ENCODE results near the gene PTPRH.
"Not testable (repeated sequence)": the region's sequence is repeated elsewhere in the genome, so short reads cannot be mapped to it uniquely, and the experiment has no call there.

Gene PTPRH

DNA sequence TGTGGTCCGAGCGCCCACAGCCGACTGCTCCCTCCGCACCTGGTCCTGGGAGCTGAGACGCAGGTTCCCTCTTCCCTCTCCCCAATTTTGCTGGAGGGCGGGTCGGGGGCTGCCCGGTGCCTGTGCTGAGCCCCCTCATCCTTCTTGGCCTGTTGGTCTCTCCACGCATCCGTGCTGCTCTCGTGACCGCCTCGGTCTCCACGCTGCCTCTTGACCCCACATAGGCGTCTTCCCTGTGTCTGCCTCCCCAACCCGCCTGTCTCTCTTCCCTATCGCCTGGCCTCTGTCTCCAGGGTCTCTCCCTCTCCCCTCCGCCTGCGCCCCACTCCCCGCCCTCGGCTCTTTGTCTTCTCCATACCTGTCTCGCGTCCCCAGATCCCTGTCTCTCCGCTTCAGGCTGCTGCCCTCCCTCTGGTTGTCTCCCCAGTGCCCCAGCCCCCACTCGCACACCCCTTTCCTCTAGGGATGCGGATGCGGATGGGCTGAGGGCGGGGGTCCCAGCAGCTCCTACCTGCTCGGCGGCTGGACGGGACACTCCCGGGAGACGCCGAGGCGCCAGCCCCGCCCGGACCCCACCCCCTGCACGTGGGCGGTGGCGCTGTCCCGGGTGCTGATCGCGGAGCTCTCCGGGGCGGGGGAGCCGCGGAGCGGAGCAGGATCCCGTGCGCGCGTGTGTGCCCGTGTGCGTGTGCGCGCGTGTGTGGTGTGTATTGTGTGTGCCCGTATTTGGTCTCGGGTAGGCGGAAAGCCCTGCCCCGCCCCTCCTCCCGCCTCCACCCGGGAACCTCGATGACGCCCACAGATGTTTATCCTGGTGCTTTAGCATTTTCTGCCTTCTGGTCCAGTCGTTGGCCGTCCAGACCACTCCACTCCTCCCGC, 29.5 kb downstream of the PTPRH start, which contains the start of gene SYT5:
TSS of gene SYT5 (minus strand) at position 684 of the 879 bp plus-strand sequence. CDS start 1,248 bp downstream, outside the sequence.
- peak; percentile 61 for DNase-seq

DNA sequence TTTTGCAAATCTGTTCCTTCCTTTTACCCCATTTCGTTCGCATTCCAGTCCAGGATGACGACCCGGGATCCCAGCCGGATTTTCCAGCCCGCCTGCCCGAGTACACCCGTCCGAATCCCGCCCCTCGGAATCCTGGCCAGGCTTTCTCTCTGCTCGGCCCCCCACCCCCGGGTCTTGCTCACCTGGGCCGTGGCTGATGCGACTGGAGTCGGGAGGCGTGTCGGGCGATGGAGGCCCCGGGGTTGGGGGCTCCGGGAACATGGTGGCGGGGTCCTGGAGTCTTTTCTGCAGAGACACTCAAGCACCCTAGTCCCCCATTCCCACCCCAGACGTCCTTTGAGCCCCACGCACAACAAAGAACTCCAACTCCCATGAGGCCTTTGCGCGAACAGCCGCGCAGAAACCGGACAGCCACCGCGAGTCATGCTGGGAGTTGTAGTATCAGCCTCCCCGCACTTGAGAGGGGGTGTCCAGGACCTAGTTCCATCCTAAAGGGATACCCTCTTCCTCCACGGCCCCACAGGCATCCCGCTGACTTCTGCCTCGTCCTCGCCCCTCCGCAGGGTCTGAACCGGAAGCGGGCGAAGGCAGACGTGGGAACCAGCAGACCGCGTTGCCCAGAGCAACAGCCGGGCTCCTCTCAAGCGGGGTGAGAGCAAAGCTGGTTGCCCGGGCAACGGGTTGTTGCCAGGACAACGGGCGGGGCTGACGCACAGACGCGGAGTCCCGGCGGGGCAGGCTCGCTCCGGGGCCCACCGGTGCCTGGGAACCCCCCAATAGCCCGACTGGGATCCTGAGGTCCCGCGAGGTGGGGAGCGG, 30.3 kb downstream of the PTPRH start:
- DNase-seq: peak; percentile 88

DNA sequence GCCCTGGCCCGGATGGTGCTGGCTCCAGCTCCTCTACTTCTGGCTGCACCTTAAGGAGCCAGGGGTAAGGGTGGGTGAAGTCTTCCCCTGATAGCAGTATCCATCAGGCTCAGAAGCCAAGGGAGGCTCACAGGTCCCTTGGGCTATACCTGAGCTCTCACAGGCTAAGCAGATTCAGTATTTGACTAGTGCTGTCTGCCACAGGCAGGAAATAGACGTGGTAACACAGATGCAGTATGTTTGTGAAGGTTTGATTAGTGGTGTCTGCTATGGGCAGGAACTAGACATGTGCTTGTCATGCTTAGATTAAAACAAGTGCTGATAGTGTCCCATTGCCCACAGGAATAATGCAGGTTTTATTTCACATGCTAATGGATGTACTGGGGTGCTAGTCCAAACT, 33.2 kb downstream of the PTPRH start:
- DNase-seq: peak; percentile 44

DNA sequence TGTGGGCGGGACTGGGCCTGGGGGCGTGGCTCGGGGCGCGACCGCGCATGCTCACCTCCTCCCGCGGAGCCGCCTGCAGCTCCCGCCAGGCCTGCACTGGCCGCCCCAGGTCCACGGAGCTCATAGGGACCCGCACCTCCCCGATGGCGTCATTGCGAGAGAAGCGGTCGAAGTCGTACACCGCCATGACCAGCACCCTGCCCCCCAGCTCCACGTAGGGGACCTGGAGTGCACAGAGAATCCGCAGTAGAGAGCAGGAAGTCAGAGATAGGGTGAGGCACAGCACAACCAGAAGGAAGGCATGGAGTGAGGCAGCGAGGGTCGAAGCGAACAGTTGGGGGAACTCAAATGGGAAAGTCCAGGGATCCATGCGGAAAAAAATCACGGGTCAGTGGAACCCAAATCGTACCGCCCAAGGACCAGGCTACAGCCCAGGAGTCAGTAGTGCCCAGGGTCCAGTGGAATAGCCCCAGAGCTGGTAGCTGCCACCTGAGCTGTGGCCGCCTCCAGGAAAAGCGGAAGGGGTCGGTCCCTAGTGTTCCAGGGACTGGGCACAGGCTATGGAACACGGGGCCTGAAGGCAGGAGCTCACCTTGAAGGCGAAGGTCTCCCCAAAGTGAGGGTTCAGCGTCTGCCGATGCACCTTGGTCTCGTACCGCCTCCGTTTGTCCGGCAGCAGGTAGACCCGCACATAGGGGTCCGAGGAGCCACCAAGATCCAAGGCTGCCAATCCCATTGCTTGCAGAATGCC, 34.0 kb downstream of the PTPRH start:
- DNase-seq: no peak

DNA sequence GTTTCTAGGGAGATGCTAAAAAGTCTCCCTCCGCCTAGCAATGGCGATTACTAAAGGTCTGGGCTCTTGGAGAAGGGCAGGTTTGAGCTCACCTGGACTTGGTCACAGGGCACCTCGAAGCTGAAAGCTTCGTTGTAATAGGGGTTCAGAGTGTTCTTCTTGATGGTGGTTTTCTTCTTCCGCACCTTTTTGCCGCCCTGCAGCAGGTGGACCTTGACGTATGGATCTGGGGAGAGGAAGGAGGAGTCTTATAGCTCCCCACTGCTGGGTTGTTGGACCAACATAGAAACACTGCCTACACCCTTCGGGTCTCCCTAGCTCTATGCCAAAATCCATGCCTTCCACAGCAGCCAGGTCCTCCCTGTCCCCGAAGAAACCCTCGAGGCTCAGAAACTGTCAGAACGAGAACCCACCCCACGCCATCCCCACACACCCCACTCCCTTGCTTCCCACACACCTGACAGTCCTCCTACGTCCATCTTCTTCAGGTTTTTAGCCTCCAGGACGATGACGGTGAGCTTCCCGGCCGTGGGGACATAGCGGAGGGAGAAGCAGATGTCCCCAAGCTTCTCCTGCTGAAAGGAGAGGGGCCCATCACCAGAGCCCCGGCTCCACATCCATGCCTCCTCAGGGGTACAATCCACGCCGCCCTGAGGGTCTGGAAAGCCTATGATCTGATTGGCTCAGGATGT, 34.7 kb downstream of the PTPRH start:
- DNase-seq: no peak

DNA sequence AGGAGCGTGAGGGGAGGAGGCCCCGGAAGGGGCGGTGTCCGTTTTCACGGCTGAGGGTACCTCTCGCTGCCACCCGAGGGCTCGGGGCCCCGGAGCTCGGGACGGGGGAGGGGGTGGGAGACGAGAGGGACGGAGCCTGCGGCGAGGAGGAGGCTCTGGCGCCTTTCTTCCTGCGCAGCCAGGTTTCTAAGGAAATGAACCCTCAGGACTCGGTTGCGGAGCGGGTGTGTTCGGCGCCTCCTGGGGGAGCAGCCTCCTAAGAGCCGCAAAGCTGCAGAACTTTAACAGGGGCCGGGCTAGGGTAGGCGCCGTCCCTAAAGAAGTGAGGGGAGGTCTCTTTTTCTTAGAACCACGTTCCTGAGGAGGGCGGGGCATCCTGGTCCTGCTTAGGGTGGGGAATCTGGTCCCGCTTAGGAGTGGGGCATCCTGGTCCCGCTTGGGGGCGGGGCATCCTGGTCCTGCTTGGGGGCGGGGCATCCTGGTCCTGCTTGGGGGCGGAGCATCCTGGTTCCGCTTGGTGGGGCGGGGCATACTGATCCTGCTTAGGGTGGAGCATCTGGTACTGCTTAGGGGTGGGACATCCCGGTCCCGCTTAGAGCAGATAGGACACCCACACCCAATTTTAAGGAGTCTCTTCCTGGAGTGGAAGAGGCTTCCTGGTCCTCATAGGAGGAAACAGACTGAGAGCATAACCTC, 35.4 kb downstream of the PTPRH start:
- peak; percentile 70 for DNase-seq

DNA sequence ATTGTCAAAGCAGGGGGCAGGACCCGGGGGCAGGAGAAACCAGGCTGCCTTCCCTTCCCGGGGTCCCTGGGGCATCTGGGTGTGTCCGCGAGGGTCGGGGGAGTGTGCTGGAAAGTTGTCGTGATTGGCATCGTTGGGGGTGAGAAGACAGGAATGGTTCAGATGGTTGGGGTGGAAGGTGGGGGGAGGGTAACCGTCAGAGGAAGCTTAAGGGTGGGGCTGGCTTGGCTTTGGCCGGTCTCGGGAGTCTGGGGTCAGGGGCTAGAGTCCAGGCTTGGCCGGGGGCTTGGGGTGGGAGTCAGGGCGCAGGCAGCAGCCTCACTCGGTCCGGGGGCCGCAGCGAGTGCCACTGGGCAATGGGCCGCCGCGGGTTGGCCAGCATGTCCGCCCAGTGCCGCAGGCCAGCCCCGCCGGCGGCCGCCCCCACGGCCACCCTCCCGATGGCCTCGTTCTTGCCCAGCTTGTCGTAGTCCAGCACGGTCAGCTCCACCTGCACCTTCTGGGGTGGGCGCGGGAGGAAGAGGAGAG, 36.1 kb downstream of the PTPRH start:
- DNase-seq: no peak

DNA sequence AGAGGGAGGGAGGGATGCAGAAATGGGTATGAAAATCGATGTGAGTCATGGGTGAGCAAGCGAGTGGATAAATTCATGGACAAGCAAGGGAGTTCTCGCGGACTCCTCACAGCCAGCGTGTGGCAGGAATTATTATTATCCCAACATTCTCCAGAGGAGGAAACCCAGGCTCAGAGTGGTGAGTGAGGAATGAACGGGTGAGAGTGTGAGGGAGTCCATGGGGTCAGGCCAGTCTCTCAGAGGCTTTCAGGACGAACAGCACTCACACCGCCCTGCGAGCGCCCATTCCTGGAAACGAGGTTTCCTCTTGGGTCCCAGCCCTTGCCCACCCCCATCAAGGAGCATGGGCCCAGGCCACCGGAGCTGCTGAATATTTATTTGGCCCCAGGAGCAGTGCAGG, 36.6 kb downstream of the PTPRH start:
- DNase-seq: no peak

DNA sequence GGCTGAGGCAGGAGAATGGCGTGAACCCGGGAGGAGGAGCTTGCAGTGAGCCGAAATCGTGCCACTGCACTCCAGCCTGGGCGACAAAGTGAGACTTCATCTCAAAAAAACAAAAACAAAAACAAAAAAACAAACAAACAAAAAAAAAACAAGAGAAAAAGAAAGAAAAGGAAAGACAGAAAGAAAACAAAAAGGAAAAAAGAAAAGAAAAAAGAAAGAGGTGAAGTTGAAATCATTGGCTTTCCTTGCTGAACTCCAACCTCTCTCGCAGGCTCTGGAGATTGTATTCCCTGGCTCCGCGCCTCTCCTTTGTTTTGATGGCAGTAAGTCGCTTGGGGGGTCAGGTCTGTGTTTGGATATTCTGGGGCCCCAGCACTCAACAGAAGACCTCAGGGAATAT, 37.0 kb downstream of the PTPRH start:
- not testable (repeated sequence) for DNase-seq

DNA sequence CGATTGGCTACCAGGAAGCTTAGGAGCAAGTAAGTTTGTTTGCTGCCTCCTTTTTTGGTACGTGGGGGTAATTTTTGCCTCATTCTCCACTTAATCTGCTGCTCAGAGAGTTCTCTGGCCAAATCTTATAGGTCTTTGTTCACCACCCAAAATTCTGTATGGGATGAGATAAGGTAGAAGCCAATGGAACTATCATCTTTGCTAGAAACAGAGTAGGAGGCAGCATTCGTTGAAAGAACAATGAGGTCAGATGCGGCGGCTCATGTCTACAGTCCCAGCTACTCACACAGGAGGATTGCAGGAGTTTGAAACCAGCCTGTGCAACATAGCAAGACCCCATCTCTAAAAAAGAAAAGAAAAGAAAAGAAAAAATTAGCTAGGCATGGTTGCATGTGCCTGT, 37.9 kb downstream of the PTPRH start:
- DNase-seq: no peak

DNA sequence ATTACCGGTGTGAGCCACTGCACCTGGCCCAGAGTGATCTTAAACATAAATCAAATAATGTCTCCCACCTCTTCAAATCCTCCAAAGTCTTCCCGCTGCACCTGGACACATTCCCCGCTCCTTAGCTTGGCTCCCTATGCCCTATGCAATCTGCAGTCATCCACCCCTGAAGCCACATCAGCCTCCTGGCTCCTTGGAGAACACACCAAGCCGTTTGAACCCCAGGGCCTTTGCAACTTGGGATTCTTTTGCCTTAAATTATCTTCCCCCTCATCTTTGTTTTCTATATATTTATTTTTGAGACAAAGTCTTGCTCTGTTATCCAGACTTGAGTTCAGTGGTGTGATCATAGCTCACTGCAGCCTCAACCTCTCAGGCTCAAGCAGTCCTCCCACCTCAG, 40.2 kb downstream of the PTPRH start:
- DNase-seq: no peak

DNA sequence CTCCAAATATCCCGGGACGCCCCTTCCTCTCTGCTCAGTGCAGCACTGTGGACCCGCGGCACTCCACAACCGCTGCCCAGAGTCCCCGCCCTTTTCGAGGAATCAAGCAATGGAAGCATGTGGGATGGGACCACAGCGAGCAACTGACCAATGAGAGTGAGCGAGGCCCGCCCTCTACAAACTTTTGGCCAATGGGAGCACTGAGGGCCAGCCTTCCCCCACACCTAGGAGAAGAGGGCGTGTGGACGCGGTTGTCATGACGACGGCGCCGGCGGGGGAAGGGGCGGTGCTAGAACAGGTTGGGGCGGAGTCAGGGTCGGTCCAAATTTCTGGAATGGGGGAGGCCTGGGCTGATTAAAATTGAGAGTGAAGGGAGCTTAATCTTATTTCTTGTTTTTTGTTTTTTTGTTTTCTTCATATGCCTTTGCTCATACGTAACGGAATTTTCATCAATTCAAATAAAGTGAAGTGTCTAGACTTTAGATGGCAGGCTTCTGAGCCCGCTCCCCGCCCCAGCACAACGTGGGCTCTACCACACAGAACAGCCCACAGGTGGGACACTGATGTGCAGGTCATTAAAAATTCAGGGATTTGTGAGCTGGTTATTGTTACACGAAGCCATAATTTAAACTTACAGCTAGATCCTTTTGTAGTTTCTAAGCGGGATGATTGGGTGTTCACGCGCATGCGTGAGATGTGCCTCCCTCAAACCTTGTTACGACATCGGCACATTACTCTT, 42.6 kb downstream of the PTPRH start, which contains the start of gene DNAAF3:
TSS of gene DNAAF3 (minus strand) at position 84 of the 739 bp plus-strand sequence. CDS start 200 bp downstream, outside the sequence.
- DNase-seq: peak; percentile 99

DNA sequence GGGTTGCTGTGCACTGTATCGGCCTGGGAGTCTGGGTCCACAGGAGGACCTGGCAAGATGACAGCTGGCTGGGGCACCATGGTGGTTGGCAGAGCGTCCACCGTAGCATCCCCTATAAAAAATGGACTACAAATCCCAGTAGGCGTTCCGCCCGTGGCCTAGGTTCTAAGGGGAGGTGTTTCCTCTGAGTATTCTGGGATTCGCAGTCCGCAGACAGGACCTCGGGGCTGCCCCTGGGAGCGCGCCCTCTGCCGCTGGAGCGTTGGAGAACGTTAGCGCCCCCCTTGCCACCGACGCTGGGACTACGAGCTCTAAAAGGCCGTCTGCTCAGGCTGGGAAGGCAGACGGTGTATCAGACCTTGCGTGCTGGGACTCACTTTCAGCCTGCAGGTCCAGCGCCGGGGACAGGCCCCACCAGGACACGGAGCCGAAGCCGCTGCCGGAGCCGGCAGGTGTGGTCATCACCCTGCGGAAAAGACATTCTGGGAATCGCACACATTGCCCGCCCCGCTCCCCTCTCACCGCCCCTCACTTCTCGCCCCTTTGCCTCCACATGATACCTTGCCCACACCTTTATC, 43.3 kb downstream of the PTPRH start:
- peak; percentile 93 for DNase-seq

DNA sequence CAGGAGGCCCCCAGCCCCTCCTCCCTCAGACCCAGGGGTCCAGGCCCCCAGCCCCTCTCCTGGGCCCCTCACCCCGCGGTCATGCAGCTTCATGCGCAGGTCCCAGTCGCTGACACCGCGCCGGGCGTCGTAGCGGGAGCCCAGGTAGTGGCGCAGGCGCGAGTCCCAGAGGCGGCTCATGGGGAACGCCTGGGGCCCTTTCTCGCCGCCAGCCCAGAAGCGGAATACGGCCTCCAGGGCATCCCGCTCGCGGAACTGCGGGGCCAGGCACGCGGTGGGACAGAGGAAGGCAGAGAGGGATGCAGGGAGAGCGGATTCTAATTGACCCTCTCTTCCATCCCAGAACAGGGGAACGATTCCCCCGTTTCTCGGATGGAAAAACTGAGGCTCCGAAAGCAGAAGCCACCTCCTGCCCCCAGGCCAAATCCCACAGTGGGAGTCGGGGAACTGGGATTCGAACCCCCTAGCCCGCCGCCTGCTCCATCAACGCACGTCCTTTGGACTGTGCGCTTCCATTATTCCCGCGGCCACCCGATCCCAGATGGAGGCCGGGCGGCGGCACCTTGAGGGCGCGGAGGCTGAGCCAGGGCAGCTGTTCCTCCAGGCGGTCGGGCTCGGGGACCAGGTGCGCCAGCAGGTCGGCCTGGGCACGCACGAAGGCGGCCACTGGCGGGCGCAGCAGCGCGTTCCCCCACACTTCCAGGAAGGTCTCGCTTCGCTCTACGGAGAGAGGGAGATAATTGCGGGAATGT, 47.6 kb downstream of the PTPRH start:
- no peak for DNase-seq

DNA sequence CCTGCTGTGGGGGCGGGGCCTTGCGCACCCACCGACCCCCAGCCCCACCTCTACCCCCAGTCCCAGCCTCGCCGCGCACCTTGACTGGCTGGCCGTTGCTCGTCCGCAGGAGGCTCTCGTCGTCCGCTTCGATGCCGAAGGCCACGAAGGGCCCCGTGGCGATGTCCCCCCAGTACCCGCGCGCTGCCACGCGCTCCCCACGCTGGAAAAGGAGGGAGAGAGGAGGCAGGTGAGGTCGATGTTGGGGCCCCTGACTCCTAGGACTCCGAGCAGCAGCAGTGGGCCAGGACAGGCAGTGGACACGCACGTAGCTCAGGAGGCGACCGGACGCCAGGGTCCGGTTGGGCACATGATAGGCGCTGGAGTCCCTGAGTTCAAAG, 48.3 kb downstream of the PTPRH start:
- DNase-seq: no peak

DNA sequence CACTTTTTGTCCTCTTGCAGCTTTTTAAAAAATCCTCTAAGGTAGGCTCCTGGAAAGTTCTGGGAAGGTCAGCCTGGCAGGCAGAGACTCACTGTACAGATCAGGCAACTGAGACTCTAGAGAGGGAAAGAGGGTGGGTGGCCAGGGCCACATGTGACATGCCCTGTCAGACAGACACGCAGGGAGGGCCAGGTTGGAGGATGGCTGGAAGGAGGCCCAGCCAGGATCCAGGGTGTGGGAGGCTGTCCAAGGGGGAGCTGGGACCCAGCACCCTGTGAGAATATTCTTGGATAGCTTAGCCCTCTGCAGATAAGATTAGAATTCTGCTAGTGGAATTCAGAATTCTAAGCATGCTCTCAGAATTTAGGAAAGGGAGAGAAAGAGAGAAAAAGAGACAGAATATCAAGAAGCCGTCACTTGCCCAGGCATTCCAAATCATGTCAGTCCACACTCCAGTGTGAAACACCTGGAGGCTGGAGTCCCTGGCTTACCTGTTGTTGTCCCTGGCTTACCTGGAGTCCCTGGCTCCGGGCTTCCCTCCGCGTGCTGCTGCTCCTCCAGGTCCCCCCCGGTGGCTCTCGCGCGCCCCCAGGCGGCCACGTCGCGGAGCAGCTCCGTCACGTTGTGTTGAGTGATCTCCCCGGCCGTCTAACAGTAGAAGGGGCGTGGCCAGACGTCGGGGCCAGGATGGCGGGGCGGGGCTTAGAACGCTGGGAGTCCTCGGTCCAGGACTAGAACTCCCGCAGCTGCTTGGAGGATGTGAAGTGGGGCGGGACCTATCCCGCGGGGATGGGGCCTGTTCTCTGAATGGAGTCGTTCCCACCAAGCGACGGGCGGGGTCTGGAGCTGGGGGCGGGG, 48.9 kb downstream of the PTPRH start:
- DNase-seq: peak; percentile 98

DNA sequence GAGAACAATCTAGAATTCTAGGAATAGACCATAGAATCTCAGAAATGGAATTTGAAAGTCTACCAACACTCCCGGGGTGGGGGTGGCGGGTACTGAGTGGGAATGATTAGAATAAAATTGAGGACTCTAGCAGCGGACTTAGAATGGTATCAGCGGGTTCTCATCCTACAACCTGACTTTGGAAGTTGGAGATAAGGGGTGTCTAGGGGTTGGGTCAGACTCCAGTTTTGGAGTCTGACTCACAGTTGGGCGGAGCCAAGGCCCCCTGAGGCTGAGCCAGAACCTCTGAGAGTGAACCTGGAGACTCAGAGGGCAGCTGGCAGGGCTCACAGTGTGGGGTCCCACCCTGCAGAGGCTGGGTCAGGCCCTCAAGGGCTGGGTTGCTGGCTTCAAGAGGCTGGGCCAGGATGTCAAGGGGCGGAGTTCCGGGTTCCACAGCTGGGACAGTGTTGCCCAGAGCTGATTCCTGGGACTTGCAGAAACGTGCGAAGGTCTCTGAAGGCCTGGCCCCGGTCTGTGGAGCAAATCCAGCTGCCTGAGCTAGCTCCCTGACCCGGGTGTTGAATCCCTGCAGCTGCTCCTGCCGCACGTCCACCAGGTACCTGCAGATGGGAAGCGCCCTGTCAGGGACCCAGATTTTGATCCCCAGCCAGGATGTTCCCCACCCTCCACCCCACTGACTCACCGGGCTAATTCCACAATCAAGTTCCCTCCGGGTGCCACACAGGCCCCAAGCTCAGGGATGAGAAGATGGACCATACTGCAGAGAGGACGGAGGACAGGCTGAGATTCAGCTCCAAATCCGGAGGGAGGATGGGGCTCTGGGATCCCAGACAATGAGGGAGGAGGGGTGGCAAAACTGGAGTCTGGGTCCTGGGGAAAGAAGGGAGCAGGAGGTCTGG, 50.2 kb downstream of the PTPRH start:
- peak; percentile 97 for DNase-seq

All from hematopoietic multipotent progenitor cell treated with erythropoietin and hydrocortisone succinate and interleukin-3 and kit ligand, for 6 days (in vitro differentiated cells).